ENCODE results near the gene TMCC1.
"Not testable (repeated sequence)": the region's sequence is repeated elsewhere in the genome, so short reads cannot be mapped to it uniquely, and the experiment has no call there.

Gene TMCC1

DNA sequence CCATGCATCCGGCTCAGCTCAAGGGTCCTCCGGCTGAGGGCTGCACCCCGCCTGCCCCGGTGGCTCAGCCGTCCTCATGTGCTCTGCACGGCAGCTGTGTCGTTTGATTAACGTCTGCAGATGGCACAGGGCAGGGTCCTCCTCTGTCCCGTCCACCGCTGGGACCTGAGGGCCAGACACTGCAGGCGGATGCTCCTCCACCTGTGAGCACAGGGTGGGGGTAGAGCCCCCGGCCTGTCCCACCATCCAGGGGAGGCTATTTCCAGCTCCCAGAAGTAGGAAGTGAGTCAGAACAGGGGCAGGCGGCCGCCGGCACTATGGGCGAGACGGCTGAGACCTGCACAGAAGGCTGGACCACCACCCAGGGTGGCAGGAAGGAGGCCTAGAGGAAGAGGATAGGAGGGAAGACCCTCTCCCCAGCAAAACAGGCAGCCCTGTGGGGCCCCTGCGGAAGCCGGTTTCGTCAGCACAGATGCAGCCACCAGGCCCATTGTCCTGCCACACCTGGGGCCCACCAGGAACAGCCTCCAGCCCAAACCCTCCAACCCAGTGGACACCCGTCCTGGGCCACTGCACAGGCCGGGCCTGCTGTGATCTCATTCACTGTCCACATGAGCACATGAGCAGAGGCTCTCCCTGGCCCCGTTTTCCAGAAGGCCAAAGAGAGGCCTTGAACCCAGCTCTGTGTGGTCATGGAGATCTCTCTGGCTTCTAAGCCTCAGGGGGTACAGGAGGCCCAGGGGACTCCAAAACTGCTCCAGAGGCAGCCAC lies 274.4 kb downstream of the TMCC1 start:
- no peak for DNase-seq

DNA sequence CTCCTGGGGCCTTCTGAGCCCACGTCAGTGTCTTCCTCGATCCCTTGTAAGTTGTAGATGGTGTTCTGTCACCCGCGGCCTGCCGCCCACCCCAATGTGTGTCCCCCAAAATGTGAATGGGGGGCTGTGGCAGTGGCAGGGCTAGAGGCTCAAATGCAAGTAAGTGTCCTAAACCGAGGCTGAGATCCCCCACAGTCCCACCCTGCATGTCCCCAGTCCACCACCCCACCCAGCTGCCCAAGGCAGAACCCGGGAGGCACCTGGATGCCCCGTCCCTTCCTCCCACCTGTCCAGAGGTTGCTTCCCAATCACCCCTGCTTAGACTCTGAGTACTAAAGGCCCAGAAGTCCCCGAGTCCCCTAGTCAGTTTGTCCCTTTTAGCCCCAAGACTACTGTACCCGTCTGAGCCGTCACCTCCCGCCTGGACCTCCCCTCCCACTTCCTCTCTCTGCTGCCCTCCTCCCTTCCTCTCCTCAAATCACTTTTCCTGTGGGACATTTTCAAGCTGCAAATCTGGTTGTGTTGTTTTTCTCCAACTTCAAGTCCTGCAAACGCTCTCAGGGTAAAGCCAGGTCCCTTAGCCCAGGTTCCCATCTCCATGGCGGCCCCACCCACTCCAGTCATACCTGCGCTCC lies 275.2 kb downstream of the TMCC1 start:
- no peak for DNase-seq

DNA sequence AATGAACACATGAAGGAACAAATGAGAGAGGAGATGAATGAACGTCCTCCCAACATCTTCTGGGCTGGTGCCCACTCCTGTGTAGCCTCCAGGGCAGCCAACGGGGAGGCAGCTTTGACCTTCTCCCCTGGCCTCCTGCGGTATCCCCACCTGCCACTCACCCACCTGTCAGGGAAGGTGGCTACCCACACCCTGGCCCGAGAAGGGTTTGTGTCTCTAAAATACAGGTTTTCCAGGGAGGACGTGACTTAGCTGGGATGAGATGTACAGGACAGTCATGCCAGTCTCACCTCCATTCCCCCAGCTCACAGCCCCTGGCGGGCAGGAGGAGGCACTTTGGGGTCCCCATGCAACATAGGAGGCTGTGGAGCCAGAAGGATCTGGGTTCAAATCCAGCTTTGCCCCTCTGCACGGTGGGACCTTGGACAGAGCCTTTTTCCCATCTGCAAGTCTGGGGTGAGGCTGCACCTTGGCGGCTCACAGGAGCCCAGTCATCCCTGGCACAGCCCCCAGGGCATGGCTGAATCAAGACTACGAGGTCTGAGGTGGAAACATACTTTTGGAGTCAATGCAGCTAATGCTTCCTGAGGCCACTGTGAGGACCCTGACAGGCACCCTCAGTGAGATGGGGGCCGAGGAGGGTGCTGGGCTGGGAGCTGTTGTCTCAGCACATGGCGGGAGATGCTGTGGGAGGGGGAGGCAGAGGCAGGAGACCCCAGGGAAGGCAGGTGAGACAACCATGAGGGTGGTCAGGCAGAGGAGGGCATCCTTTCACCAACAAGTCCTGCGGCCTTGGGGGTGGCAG lies 275.9 kb downstream of the TMCC1 start:
- no peak for DNase-seq

DNA sequence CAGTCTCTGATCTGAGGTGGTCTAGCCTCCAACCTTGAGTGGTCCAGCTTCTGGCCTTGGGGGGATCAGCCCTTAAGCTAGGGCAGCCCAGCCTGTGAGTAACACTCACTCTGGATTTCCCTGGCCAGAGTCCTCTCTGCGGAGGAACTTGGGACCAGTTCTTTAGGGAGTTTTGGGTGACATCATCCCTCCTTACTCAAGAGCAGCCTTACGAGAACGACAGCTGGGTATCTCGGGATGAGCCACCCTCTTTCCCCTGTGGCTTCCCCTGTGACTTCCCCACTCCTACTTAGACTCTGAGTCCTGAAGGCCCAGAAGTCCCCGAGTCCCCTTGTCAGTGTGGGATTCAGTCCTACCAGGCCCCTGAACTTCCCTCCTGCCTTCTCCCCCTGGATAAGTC lies 276.8 kb downstream of the TMCC1 start:
- DNase-seq: no peak

DNA sequence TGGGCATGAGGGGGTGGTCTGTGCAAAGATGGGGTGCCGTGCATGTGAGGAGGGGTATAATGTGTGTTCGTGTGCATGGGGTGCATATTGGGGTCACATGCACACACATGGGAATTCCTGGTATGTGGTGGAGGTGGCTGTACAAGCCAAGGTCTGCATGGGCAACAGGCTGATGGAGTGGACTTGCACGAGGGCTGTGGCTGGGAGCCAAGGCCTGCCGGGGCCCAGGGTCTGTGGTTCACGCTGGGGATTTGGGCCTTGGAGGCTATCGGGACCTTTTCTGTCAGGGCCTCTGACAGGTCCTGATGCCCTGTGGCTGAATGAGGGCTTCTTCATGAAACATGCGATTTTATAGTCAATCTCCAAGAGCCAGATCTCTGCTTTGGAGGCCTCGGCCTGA lies 277.2 kb downstream of the TMCC1 start:
- DNase-seq: no peak

DNA sequence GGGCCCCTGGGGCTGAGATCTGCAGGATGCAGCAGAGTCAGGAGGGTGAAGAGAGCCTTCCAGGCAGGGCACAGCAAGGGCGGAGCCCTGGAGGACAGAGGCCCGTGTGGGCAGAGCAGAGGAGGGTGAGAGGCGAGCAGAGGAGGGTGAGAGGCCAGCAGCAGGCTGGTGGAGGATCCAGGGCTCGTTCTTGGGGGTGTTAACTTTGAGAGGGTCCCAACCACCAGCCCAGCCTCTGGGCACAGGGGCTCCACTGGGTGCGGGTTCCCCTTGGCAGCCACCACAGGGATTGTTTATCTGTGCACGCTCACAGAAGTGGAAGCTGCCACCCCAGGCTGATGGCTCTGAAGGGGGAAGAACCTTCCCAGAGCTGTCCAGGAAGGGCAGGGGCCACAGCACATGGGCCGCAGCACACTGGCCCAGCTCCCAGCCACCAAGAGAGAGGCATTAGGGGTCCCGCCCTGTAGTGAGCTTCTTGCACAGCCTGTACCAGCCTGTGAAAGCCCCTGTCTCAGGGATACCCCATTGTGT lies 277.7 kb downstream of the TMCC1 start:
- DNase-seq: no peak

DNA sequence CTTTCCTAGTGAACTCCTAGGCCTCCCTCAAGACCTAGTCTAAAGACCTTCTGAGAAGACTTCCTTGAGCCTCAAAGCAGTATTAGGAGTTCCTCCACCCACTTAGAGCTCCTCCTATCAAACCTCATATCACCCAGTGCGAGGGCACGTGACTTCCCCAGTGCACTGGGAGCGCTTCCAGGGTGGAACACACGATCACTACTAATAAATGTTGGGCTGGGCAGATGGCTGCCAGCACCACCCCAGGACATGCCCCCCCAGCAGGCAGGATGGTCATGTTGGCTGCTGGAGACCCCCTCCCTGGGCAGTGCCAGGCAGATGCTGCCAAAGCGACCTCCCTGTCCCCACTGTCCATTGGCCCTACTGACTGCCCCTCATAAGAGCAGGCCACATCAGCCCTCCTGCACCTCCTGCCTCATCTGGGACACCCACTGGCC lies 278.6 kb downstream of the TMCC1 start:
- DNase-seq: no peak

DNA sequence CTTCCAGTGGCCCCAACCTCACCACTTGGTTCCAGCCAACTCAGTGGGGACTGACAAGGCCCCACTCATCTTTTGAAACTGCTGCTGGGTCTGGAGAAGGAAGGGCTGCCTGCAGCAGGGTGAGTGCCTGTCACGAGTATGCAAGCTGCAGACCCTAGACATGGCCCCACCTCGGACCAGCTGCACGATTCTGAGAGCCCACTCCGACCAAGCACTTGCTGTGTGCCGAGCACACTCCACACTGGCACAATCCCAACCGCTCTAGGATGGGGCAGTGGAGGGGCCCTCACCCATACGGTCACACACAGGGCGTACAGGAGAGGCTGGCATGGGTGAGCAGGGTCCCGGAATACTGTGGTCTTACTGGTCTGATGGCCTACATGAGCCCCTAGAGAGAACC lies 279.1 kb downstream of the TMCC1 start:
- no peak for DNase-seq

DNA sequence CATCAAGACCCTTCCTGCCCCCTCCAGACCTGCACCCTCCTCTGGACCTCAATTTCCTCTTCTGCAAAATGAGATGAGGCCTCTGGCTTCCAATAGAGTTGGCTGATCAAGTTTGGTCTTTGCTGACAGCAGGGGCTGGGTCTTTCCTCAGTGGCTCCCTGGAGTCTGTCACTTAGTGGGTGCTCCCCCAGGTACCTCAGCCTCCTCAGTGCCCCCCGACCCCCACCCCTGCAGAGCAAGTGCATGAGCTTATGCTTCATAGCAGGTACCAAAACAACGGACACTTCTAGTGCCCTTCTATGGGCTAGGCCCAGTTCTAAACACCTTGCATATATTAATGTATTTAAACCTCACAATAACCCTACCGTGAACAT lies 280.2 kb downstream of the TMCC1 start:
- DNase-seq: no peak

DNA sequence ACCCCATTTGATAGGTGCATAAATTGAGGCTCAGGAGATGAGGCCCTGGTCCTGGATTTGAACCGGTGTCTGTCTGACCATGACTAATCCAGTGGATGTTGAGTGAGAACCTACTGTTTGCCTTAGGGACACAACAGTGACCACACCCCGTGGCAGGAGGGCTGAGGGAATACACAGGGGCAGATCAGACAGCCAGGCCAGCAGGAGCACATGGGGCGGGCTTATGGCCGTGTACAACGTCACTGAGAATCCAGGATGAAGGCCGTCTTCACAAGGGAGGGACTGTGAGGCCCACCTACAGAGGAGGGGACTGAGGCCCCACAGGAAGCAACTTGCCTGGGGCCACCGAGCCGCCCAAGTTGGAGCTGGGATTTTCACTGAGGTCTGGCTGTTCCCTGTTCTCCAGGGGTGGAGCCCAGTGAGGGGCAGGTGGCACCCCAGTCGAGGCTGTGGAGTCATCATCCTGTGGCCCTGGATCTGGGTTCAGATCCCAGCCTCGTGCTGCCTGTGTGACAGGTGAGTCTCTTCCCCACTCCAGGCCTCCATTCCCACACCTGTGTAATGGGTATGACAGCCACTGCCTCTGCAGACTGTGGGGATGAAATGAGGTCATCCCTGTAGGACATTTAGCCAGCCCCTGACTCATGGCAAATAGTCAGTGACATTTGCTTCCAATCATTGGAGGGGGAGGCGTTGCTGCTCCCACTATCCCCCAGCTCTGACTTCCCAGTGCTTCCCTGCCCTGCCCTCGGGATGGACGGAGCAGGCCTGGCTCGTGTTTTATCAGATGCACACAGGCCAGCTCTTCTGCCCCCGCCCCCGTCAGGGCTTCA lies 280.8 kb downstream of the TMCC1 start:
- no peak for DNase-seq

DNA sequence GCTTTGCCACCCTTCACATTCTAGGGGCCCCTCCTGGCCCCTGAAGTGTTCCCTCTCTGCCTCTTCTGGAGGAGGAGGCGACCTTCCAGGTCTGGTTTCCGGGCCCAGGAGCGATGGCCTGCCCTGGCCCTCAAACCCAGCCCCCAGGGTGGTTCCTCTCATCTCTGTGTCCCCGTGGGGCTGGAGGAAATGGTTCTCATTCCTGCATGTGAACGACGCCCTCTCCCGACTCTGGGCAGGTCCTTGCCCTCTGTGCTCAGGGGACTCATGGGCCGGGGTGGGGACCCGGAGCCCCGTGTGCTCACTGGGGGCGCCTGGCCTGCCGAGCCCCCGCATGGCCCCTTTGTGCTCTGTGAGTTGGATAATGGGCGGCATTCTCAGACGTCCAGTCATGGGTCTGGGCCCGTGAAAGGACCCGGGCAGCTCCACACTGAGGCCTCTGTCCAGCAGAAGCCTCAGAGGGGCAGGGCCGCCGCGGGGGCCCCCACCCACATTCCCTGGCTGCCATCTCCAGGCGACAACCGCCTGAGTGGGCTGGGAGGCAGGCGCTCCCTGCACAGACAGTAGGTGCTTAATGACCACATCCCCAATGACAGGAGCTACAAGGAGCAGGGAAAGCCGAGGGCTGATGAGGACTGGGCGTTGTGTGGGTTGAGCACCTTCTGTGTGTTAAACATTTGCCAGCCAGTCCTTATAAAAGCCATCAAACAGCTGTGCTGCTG lies 281.5 kb downstream of the TMCC1 start:
- no peak for DNase-seq

DNA sequence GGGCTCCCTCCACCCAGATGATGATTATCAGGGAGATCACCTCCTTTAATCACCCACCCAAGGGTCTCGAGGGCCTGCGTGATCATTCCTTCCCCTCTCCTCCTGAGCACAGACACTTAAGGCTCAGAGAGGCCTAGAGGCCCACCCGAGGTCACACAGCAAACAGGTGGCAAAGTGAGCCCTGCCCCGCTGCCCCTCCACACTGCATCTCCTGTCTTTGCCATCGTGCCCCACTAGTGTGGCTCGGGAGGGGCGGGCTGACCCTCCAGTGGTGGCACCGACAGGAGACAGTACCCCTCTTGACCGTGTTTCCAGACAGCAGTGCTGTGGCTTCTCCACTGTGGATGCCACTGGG lies 282.1 kb downstream of the TMCC1 start:
- DNase-seq: no peak

DNA sequence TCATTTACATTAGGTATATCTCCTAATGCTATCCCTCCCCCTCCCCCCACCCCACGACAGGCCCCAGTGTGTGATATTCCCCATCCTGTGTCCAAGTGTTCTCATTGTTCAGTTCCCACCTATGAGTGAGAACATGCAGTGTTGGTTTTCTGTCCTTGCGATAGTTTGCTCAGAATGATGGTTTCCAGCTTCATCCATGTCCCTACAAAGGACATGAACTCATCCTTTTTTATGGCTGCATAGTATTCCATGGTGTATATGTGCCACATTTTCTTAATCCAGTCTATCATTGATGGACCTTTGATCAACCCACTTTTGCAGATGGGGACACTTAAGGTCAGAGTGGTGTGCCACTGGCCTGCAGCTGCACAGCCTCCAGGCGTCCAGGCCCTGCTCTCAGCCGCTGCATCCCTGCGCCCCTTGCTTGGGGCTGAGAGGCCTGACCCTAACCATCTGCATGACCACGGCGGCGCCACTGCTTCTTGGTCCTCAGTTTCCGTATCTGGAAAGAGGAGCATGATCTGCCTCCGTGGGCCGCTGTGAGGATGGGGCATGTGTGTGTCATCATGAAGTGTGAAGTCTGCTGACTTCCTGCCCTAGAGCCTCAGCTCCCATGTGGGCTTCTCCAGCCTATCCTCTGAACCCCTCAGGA lies 282.6 kb downstream of the TMCC1 start:
- not testable (repeated sequence) for DNase-seq

DNA sequence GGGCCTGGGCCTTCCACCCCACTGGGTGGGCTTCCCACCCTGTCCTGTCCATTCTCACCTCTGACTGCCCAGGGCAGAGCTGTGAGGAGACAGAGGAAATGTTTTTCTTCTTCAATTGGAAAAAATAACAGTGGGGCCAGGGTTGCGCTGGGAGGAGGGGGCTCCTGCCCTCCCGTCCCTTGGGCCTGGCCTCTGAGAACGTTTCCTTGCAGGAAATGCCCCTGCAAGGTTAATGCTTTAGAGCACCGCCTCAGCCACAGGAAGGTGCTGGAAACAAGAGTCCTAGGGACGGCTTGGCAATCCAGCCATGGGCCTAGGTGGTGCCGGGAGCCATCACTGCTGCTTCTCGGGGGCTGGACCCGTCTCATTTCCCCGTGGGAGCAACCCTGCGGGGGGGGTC lies 283.2 kb downstream of the TMCC1 start:
- no peak for DNase-seq

DNA sequence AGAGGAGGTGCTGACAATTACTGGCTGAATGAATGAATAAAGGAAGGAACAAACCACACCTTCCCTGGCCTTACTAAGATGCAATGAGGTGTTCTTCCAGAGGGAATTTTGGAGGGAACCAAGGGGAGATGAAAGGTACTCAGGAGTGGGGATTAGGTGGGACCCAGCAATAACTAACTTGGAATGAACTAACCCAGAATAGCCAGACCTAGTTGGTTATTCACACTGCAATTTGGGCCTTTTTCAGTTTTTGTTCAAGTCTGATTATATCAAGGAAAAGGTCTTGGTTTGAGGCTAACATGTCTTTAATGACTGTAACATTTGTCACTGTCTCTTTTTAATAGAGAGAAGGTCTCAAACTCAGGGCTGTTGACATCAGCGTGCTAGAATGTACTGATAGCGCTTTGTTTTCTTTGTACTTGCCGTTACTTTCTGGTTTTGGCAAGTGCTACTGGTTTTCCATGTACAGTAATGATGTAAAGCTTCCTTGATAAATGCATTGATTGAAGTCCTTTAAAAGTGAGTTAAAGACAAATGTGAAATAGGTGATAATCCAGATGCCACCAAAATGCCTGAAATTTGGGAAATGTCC lies 283.8 kb downstream of the TMCC1 start:
- no peak for DNase-seq

DNA sequence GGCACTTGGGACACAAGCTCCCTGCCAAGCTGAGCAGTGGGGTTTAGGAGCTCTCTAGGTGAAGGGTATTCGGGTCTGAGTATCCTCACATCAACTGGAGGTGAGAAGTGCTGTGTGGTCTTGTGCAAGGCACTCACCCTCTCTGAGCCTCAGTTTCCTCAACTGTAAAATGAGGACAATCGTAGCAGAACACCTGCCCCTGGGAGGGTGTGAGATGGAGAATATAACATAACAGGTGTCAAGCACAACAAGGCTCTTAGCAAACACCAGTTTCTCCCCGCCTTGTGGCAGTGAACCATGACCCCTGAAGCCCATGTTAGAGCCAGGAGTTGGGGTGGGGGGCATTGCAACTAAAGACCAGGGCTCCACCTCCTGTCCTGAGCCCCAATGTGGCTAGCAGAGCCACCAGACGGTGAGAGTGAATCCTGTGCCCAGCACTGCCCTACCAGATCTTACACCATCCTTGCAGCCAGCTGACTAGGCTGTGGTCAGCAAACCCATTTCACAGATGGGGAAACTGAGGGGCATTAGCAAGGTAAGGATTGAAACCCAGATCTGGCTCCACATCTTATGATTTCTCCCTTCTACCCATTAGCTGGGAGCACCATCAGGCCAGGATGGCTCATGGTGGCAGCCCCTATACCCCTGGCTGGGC lies 284.4 kb downstream of the TMCC1 start:
- no peak for DNase-seq

DNA sequence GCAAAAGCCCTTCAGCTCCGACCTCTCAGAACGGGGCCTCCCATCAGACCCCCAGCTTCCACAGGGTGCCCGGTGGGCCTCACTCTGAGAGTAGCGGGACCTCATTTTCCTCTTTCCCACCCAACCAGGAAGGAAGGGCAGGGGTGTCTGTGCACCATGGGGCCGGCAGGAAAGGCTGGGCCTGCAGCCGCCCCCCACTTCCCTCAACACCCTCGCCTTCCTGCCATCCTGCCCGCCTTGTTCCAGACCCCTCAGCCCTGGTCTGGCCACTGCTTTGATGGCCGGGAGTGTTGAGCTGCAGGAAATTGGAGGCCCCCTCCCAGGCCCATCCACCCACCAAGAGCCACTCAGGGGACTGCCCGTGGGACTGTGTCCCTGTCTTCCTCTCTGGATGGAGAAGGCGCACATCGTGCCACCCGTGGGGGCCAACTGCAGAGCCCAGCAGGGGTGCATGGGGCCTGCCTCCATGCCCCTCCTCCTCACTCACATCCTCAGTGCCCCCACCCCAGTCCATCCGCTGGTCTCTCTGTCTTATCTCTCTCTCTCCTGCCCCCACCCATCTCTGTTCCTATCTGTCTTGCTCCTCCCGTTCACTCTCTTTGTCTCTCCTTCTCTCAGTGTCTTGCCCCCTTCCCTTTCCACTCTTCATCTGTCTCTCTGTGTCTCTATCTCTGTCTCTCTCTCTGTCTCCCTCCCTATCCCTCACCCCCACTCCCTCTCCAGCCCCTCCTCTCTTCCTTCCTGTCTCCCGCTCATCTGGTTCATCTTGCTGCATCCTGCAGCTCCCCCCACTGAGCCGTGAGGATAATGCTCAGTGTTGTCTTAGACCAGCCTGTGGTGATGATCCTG lies 285.2 kb downstream of the TMCC1 start:
- DNase-seq: no peak

DNA sequence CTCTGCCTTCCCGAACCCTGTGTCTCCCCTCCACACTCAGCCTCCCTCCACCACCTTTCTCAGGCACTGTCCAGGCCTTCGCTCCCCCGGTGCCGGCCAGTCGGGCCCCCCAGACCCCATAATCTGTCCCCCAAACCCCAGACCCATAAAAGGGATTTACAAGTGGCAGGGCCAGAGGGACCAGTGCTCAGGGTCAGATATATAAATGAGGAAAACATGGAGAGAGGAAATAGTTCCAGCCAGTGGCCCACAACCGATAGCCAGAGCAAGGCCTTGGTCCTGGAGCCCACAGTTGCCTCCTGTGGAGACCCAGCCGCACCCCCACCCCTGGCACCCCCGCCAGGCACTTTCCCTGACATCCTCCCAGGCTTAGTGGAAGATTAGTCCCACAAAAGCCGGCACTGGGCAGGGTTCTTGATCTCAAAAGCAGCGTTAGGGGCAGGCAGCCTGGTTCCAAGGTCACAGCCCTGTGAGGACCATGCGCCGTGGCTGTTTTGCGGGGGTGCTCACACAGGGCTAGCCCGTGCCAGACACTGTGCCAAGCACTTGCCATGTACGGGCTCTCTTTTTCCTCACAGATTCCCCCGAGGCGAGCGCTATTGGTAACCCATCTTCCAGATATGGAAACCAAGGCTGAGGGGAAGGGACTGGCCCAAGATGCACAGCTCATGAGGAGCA lies 286.0 kb downstream of the TMCC1 start:
- no peak for DNase-seq
